NCI-H2227 (cell line): ENCODE results near the gene ARAF.
A peak's percentile ranks its signal among the peaks of the same experiment; 100 is the strongest.
"Not testable (repeated sequence)": the region's sequence is repeated elsewhere in the genome, so short reads cannot be mapped to it uniquely, and the experiment has no call there.

Experiments used
- DNase-seq: peaks from one replicate; lab custom pipeline; 2025; ENCODE audit not compliant: unreplicated experiment; lab: John Stamatoyannopoulos, UW

ARAF gene

GRCh38 chrX:47560934-47561658, at the start of gene ARAF:
Gene ARAF, plus strand, starts transcription at chrX:47561205. Its CDS starts 1,763 bp downstream, at chrX:47562968.
- peak; percentile 100 for DNase-seq

- not testable (repeated sequence) for DNase-seq
These were observed 48.6 kb upstream of the ARAF start for GRCh38 chrX:47512383-47512782.

- DNase-seq = peak; percentile 54
These were observed 47.7 kb upstream of the ARAF start for GRCh38 chrX:47513034-47513965.

GRCh38 chrX:47514533-47515235, 46.3 kb upstream of the ARAF start:
- DNase-seq = no peak

GRCh38 chrX:47515941-47516665, 44.9 kb upstream of the ARAF start:
- DNase-seq = no peak

GRCh38 chrX:47518144-47518543, 42.9 kb upstream of the ARAF start:
- DNase-seq = no peak

GRCh38 chrX:47523297-47523696, 37.7 kb upstream of the ARAF start:
- DNase-seq = peak; percentile 95

GRCh38 chrX:47523713-47524166, 37.3 kb upstream of the ARAF start:
- DNase-seq = peak; percentile 51

- no peak for DNase-seq
These were observed 31.5 kb upstream of the ARAF start for GRCh38 chrX:47529548-47529947.

GRCh38 chrX:47530049-47530448, 31.0 kb upstream of the ARAF start:
- DNase-seq = no peak

GRCh38 chrX:47539860-47540259, 21.1 kb upstream of the ARAF start:
- no peak for DNase-seq

GRCh38 chrX:47540754-47541538, 20.1 kb upstream of the ARAF start:
- peak; percentile 95 for DNase-seq

- no peak for DNase-seq
These were observed 17.5 kb upstream of the ARAF start for GRCh38 chrX:47543496-47543895.

- peak; percentile 96 for DNase-seq
These were observed 4.9 kb upstream of the ARAF start for GRCh38 chrX:47556045-47556623.

- no peak for DNase-seq
These were observed 2.6 kb upstream of the ARAF start for GRCh38 chrX:47558436-47558835.

- no peak for DNase-seq
These were observed 649 bp upstream of the ARAF start for GRCh38 chrX:47560179-47560933.

- DNase-seq = no peak
These were observed 700 bp downstream of the ARAF start for GRCh38 chrX:47561659-47562151.

GRCh38 chrX:47562615-47563243, 1.7 kb downstream of the ARAF start:
- peak; percentile 51 for DNase-seq
